ENCODE results near the gene DBP.

The DBP gene

DNA sequence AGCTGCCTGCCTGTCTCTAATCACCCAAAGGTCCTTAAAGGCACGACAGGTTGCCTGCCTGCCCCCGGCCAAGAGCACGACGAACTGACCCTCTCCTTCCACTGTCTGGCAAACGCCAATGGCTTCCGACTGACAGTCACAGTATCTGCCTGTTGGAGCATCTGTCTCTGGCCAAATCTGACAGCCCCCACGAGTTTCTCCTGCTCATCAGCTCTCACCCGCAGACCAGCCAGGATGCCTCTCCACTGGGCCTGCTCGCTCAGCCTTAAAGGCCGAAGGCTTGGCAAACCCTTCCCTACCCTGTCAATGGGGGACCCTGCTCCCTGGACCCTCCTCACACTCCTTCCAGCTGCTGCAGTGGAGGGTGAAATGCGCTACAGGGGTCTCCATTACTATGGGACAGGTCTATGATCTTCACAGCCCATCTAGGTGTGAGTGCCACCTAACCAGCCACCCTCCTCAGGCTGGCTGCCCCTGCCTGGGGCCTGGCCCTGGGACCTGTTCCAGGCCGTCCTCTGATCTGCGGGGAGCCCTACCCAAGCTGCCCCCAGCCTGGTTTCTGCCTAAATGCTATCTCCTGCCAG lies 23.2 kb downstream of the DBP start:
- no peak for TF ChIP-seq CEBPB (IDR thresholded peaks at IDR 0.05)
- no peak for TF ChIP-seq CREB1 (IDR thresholded peaks at IDR 0.05; ENCODE audit: low read depth)
- no peak for TF ChIP-seq FOXM1 (IDR thresholded peaks at IDR 0.05; ENCODE audit: borderline replicate concordance, low read depth)
- no peak for TF ChIP-seq ZBTB7A (IDR thresholded peaks at IDR 0.05; ENCODE audit: low read depth)

DNA sequence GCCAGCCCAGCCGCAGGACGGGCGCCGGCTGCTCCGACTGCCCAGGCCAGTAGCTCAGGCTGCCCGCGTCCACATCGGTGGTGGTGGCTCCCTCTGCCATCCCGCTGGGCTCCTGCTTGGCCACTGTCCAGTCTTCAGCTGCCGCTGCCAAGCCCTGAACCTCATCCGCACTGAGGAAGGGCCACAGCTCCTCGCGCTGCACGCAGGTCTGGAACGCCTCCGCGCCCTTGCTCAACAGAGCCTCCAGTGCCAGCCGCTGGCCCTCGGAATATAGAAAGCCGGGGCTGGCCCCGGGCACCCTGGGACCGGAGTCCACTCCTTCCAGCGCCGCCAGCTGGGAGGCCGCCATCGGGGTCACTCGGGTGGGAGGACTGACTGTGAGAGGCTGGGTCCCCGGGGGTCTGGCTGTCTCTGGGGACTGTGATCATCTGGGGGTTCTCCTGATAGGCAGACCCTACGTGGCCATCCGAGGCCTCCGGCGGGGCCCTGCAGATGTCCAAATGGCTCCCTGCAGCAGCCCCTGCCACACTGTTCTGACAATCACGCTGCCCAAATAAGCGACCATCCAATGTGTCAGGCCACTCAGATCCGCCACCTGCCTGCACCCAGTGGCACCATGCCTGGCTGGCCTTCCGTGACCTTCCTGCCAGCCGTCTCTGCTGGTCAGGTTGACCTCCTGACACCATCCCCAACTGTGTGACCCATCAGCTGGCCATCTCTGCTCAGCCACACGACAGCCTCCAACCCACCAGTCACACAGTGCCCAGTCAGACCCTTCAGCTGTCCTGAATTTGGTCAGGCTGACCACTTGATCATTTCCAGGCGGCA lies 23.9 kb downstream of the DBP start:
- no peak for TF ChIP-seq NFIC (IDR thresholded peaks at IDR 0.05)
- TF ChIP-seq, protein P1, sequence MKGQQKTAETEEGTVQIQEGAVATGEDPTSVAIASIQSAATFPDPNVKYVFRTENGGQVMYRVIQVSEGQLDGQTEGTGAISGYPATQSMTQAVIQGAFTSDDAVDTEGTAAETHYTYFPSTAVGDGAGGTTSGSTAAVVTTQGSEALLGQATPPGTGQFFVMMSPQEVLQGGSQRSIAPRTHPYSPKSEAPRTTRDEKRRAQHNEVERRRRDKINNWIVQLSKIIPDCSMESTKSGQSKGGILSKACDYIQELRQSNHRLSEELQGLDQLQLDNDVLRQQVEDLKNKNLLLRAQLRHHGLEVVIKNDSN (IDR thresholded peaks at IDR 0.05): no peak
- no peak for TF ChIP-seq TAF1 (IDR thresholded peaks at IDR 0.05; ENCODE audit: low read depth)
- no peak for TF ChIP-seq CEBPB (IDR thresholded peaks at IDR 0.05)
- TF ChIP-seq TEAD4 (IDR thresholded peaks at IDR 0.05): no peak
- TF ChIP-seq REST (IDR thresholded peaks at IDR 0.05; ENCODE audit: low read depth): no peak
- TF ChIP-seq CREB1 (IDR thresholded peaks at IDR 0.05; ENCODE audit: low read depth): no peak
- no peak for TF ChIP-seq RAD21 (IDR thresholded peaks at IDR 0.05; ENCODE audit: low read depth)
- no peak for TF ChIP-seq ZBTB7A (IDR thresholded peaks at IDR 0.05; ENCODE audit: low read depth)
- no peak for TF ChIP-seq FOXM1 (IDR thresholded peaks at IDR 0.05; ENCODE audit: borderline replicate concordance, low read depth)
- TF ChIP-seq TCF12 (IDR thresholded peaks at IDR 0.05; ENCODE audit: low read depth): no peak
- TF ChIP-seq YY1 (IDR thresholded peaks at IDR 0.05; ENCODE audit: low read depth): no peak
- TF ChIP-seq, protein P2, sequence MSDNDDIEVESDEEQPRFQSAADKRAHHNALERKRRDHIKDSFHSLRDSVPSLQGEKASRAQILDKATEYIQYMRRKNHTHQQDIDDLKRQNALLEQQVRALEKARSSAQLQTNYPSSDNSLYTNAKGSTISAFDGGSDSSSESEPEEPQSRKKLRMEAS (IDR thresholded peaks at IDR 0.05): no peak
- TF ChIP-seq EP300 (IDR thresholded peaks at IDR 0.05; ENCODE audit: borderline replicate concordance): no peak
- no peak for TF ChIP-seq EGR1 (IDR thresholded peaks at IDR 0.05)

GRCh38 chr19:48611872-48612271 lies 25.3 kb downstream of the DBP start:
- TF ChIP-seq YY1 (IDR thresholded peaks at IDR 0.05; ENCODE audit: low read depth) (no peak), CREB1 (IDR thresholded peaks at IDR 0.05; ENCODE audit: low read depth) (no peak), NFIC (IDR thresholded peaks at IDR 0.05) (no peak), REST (IDR thresholded peaks at IDR 0.05; ENCODE audit: low read depth) (no peak), EP300 (IDR thresholded peaks at IDR 0.05; ENCODE audit: borderline replicate concordance) (no peak), FOXM1 (IDR thresholded peaks at IDR 0.05; ENCODE audit: borderline replicate concordance, low read depth) (no peak), ZBTB7A (IDR thresholded peaks at IDR 0.05; ENCODE audit: low read depth) (no peak), TCF12 (IDR thresholded peaks at IDR 0.05; ENCODE audit: low read depth) (no peak), RAD21 (IDR thresholded peaks at IDR 0.05; ENCODE audit: low read depth) (no peak), TAF1 (IDR thresholded peaks at IDR 0.05; ENCODE audit: low read depth) (no peak)

DNA sequence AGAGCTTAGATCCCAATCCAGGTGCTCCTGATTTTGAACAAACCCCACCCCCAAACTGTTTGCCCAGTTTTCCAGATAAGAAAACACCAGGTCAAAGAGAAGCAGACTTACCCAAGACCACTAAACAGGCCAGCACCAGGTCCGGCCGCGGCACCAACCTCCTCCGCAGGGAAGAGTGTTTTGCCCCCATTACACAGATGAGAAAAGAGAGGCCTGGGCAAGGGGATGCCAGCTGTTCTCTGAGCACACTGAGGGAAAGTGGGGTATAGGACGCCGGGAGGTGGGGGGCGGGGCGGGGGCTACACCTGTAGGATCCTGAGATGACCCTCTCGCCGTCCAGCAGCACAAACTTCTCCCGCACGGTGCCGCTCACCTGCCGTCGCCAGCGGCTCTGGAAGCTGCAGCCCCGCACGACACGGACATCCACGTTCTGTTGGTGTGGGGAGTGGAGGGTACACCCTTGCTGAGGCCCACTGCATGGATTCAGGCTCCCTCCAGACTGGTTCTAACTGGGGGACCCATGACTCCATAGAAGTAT lies 27.5 kb downstream of the DBP start:
- TF ChIP-seq NFIC (IDR thresholded peaks at IDR 0.05) (no peak), TCF12 (IDR thresholded peaks at IDR 0.05; ENCODE audit: low read depth) (no peak), FOXM1 (IDR thresholded peaks at IDR 0.05; ENCODE audit: borderline replicate concordance, low read depth) (no peak), YY1 (IDR thresholded peaks at IDR 0.05; ENCODE audit: low read depth) (no peak), CREB1 (IDR thresholded peaks at IDR 0.05; ENCODE audit: low read depth) (no peak), CEBPB (IDR thresholded peaks at IDR 0.05) (no peak), EGR1 (IDR thresholded peaks at IDR 0.05) (no peak), RAD21 (IDR thresholded peaks at IDR 0.05; ENCODE audit: low read depth) (no peak), TEAD4 (IDR thresholded peaks at IDR 0.05) (no peak), REST (IDR thresholded peaks at IDR 0.05; ENCODE audit: low read depth) (no peak), TAF1 (IDR thresholded peaks at IDR 0.05; ENCODE audit: low read depth) (no peak)
- TF ChIP-seq, protein P2 (IDR thresholded peaks at IDR 0.05): no peak
- TF ChIP-seq, protein P1 (IDR thresholded peaks at IDR 0.05): no peak

All from Ishikawa (cell line).